Measurements from ENCODE around the gene DTNBP1. TPM values are rescaled to one million over a fixed set of nuclear protein-coding genes. Genes with fewer than 3 reads are reported as not detected.

DTNBP1 gene
- total and polyA plus RNA-seq, 2 of the 8 experiments (the other 6 are each of a cell fraction or from before 2014, with no cell fraction given), result 13.5 to 22.1 TPM

- TF ChIP-seq CHD7 (IDR thresholded peaks at IDR 0.05; ENCODE audit: insufficient replicate concordance, low read length) (no peak), BACH1 (IDR thresholded peaks at IDR 0.05; ENCODE audit: low read length) (no peak), MAFK (IDR thresholded peaks at IDR 0.05; ENCODE audit: low read depth, low read length) (no peak), FOSL1 (IDR thresholded peaks at IDR 0.05; ENCODE audit: insufficient read depth, low read depth, low read length) (no peak), HDAC6 (IDR thresholded peaks at IDR 0.05; ENCODE audit: low read depth, low read length) (no peak), GTF2F1 (IDR thresholded peaks at IDR 0.05; ENCODE audit: borderline replicate concordance, low read depth, low read length) (no peak)
Observed at GRCh38 chr6:15653581-15653980, 9.2 kb downstream of the DTNBP1 start (continued).
